ENCODE results near the gene NOL4L.

- TF ChIP-seq CTCF (IDR thresholded peaks at IDR 0.05; ENCODE audit: insufficient read depth, low read length, poor library complexity, severe bottlenecking): no peak
- no peak for TF ChIP-seq EZH2phosphoT487 (conservative IDR thresholded peaks at IDR 0.05; ENCODE audit: low read length)
These were observed 122.1 kb downstream of the NOL4L start for GRCh38 chr20:32462900-32463641.
